HFF-Myc (cell line): ENCODE measurements around the gene MEIS2.

Experiments used
- DNase-seq: peaks from one replicate; pipeline ENCODE4 v3.0.0-alpha.2; 2011; ENCODE audit warnings: low read depth; ENCODE audit errors: extremely low read depth
- H3K4me3 ChIP-seq: replicated peaks from 2 replicates; pipeline ENCODE4 v1.5.1; 2011; ENCODE audit warnings: low read depth, mild to moderate bottlenecking, control low read depth, low read length
- TF ChIP-seq, protein P1 (sequence below): IDR thresholded peaks from 2 replicates; pipeline ENCODE4 v1.5.1; 2012; ENCODE audit warnings: mild to moderate bottlenecking, low read depth, low read length, control low read depth; ENCODE audit errors: missing control alignments

Gene MEIS2

GRCh38 chr15:37109168-37109871, 9.0 kb upstream of the MEIS2 start:
- TF ChIP-seq, protein P1, sequence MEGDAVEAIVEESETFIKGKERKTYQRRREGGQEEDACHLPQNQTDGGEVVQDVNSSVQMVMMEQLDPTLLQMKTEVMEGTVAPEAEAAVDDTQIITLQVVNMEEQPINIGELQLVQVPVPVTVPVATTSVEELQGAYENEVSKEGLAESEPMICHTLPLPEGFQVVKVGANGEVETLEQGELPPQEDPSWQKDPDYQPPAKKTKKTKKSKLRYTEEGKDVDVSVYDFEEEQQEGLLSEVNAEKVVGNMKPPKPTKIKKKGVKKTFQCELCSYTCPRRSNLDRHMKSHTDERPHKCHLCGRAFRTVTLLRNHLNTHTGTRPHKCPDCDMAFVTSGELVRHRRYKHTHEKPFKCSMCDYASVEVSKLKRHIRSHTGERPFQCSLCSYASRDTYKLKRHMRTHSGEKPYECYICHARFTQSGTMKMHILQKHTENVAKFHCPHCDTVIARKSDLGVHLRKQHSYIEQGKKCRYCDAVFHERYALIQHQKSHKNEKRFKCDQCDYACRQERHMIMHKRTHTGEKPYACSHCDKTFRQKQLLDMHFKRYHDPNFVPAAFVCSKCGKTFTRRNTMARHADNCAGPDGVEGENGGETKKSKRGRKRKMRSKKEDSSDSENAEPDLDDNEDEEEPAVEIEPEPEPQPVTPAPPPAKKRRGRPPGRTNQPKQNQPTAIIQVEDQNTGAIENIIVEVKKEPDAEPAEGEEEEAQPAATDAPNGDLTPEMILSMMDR = no peak
- DNase-seq = no peak
- no peak overlapping the region for H3K4me3 ChIP-seq

- DNase-seq = no peak
- TF ChIP-seq, protein P1 = no peak
- H3K4me3 ChIP-seq = no peak overlapping the region
These were observed 8.2 kb upstream of the MEIS2 start for GRCh38 chr15:37108381-37109167.

DNA sequence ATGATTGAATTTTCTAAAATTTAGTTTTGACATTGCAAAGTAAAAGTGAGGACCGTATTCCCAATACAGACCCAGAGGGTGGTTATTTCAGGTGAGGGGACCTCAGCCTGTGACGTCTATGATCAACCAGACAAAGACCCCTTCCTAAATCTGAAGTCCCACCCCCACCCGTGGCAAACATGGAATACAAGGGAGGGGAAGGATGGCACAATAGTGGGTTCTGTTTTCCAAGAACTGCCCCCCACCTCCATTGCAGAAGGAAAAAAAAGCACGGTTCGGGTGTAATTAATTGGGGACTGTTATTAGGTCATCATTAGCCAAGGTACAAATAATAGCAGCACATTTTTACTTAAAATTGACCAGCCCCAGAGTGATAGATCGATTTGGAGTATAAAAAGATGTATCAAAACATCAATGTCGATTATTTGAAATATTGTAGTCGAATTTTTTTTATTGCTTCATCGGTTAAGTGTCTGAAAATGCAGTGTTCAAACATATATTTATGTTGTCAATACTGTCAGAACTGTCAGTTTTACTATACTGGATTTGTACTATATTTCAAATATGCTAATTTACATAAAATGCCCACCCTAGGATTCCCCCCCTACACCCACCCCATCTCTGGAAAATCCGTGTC, 7.5 kb upstream of the MEIS2 start:
- no peak for DNase-seq
- TF ChIP-seq, protein P1 = no peak
- H3K4me3 ChIP-seq = no peak overlapping the region

DNA sequence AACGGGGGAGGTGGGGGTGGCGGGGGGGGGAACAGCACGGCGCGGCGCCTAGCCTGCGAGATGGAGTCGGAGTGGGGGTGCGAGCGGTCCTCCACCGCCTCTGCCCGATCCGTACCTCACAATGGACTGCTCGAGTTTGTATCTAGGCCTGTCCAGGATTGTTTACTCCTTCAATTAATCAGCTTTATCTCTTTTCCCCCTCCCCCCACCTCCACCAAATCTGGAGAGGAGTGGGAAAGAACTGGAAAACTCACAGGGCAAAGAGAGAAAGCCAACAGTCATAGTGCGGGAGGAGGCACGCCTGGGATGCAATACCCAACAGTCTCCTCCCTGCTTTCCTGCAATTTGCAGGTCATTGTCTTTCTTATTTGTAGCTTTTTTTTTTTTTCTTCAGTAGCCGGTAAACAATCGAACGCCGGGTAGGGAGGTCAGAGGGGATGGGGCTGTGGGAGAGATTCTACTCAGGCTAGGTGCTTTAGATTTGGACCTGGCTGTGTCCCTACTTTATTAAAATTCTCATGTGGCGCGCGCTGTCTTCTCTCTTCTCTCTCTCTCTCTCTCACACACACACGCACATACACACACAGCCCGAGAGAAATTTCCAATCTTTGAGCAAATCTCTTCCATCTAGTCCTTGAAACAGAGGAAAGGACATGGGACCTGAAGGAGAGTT, 6.9 kb upstream of the MEIS2 start:
- TF ChIP-seq, protein P1 = no peak
- DNase-seq = no peak
- no peak overlapping the region for H3K4me3 ChIP-seq

- TF ChIP-seq, protein P1 = no peak
- DNase-seq = no peak
- H3K4me3 ChIP-seq = peak overlapping the region; percentile 24
These were observed 6.2 kb upstream of the MEIS2 start for GRCh38 chr15:37106490-37107001.

GRCh38 chr15:37105889-37106288, 5.5 kb upstream of the MEIS2 start:
- no peak for DNase-seq
- TF ChIP-seq, protein P1 = no peak
- no peak overlapping the region for H3K4me3 ChIP-seq
